CD4-positive, alpha-beta T cell treated with Interleukin-1 beta for 1 hour (primary cell): ENCODE measurements around the gene RAB5IF.
A peak's percentile ranks its signal among the peaks of the same experiment; 100 is the strongest.
"Not testable (repeated sequence)": the region's sequence is repeated elsewhere in the genome, so short reads cannot be mapped to it uniquely, and the experiment has no call there.

Experiments
- DNase-seq, 2 donors: peaks; one replicate each; pipeline ENCODE4 v3.0.0-alpha.2; 2020 to 2022

Gene RAB5IF

DNA sequence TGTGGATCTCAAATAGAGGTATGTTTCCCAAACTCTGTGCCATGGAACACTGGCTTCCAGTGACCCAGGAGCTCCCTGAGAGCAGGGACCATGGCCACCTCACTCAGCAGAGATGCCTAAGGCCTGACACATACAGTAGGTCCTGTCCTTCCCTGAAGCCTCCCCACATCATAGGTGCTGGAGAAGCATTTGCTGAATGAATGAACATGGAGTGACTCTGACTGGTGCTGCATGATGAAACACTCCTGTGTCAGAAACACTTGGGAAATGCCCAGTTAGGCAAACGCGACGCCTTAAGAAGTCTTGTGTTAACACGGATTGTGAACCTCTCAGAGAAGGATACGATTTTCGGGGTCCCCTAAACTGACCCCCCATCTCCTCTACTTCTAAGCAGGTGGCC, 26.1 kb downstream of the RAB5IF start:
- DNase-seq: no peak

DNA sequence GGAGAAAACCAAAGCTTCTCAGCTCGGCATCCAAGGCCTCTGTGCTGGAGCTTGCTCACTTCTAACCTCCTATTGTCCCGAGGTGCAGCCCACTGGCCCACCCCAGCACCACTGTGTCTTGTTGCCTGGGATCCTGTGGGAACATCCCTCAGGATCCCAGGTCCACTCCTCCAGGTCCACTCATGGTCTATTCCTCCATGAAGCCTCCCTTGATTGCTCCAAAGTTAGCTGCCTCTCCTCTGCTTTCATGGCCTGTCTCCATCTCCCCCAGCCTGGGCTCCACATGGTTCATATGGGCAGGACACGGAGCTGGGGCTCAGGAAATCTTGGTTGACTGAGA, 26.5 kb downstream of the RAB5IF start:
- no peak for DNase-seq

DNA sequence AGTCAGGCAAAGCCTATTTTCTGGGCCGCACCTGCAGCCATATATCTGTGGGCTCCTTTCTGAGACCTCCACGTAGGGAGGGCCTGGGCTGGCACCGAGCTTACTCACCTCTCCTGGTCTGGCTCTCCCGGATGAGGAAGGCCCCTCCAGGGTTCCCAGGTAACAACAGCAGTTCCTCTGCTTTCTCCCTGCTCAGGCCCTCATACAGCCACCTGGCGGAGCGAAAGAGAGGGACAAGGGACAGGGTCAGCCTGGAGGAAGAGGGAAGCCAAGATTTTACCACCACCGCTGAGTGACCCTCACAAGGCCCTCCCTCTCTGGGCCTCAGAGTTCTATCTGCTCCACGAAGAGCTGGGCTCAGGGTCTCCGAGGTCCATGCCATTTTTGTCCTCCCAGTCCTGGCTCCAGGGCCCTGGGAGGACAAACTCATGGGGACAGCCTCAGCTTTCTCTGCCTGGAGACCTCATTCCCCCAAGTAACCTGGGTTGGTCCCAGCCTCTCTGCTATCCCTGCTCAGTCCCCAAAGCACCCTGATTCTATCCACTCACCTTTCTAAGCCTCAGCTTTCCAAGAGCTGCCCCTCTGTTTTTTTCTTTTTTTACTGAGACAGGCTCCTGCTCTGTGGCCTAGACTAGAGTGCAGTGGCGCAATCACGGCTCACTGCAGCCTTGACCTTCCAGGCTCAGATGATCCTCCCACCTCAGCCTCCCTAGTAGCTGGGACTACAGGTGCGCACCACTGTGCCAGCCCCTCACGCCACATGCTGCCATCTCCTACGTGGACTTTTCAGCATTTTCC, 27.1 kb downstream of the RAB5IF start:
- no peak for DNase-seq

DNA sequence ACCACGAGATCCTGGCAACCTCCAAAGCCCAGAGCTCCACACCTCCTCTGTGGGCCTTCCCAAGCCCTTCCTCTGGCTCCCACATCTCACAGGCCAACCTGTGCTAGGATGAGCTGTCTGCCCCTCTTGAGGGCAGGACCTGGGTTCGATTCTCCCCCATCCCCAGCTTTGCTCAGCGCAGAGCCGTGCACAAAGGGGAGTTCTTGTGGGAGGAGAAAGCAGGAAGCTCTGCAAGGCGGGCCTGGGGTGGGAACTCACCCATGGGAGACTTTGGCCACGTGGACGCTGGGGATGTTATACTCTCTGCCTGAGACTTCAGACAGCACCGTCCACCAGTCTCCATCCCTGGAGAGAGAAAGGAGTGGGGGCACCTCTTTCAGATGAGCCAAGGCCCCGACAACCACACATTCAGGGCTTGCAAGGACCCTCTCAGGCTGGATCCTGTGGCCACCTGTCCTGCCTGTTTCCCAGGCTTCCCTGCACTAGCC, 27.8 kb downstream of the RAB5IF start:
- DNase-seq: no peak

DNA sequence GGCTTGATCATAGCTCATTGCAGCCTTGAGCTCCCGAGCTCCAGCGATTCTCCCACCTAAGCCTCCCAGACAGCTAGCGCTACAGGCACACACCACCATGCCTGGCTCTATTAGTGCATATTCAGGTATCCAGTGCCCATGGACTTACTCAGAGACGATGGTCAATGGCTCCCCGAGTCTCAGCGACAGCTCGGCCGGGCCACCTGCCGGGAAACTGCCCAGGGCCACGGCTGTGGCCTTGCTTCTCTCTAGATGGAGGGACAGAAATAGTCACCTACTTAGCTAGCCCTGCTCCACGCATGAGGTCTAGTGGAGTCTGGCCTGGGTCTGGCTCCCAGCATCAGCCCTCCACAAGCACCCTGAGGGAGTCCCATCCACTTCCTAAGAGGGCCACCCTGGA, 28.8 kb downstream of the RAB5IF start:
- DNase-seq: no peak

DNA sequence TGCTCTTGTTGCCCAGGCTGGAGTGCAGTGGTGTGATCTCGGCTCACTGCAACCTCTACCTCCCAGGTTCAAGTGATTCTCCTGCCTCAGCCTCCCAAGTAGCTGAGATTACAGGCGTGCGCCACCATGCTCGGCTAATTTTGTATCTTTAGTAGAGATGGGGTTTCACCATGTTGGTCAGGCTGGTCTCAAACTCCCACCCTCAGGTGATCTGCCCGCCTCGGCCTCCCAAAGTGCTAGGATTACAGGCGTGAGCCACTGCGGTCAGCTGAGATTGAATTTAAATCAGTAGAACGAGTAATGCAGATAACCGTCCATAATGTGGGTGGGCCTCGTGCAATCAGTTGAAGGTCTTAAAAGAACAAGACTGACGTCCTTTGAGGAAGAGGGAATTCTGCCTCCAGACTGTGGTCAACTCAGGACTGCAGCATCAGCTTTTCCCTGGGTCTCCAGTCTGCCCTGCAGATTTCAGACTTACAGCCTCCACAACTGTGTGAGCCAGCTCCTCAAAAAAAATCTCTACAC, 33.4 kb downstream of the RAB5IF start:
- DNase-seq: not testable (repeated sequence)

DNA sequence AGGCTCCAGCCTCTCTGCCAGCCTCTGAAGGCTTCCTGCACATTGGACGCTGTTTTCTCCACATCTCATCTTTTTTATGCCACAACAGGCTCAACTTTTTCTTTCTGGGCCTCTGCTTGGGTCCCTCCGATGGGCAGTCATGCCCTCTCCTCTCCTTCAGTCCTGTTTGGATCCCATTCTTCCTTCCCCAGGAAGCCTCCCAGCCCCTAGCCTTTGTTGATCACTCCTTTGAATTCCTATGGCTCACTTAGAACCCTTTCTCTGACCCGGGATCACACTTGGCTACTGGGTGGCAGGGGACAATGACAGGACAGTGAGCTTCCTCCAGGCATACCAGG, 35.9 kb downstream of the RAB5IF start:
- no peak for DNase-seq

DNA sequence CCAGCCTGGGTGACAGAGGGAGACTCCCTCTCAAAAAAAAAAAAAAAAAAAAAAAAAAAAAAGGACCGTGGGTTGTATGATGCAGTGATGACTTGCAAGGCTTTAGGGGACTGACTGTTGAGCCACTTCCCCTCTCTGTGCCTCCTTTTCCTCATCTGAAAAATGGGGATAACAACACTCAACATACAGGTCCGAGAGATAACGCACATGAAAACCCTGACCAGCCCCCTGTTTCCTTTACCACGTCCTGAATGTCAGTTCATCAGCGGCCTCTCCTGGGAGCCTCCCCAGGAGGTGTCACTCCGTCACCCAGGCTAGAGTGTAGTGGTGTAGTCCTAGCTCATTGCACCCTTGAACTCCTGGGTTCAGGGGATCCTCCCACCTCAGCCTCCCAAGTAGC, 36.6 kb downstream of the RAB5IF start:
- DNase-seq: no peak

DNA sequence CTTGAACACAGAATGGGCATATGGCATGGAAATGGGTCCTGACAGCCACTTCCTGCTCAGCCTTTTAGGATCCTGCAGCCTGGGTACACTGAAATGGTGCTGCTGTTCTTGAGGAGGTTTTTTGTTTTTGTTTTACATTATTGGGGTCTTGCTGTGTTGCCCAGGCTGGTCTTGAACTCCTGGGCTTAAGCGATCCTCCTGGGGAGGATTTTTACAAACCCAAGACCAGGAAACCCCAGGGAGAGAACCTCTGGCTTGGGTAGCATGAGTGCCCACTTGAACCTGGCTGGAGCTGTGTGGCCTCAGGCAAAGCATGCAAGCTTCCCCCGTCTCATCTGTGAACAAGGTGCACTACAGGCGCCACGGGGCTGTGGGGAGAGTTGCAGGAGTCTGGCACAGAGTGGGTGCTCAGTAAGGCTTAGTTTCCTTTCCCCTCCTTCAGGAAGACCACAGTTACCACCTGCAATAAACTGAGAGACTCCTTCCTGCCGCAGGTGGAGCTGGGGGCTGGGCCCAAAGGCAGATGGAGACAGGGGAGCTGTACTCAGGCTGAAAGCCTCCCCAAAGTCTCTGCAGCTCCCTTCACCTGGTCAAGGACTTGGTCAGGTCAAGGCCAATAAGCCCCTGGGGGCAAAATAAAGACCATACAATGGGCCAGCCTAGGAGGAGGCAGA, 38.6 kb downstream of the RAB5IF start:
- DNase-seq: peak; percentile 42 to 64

DNA sequence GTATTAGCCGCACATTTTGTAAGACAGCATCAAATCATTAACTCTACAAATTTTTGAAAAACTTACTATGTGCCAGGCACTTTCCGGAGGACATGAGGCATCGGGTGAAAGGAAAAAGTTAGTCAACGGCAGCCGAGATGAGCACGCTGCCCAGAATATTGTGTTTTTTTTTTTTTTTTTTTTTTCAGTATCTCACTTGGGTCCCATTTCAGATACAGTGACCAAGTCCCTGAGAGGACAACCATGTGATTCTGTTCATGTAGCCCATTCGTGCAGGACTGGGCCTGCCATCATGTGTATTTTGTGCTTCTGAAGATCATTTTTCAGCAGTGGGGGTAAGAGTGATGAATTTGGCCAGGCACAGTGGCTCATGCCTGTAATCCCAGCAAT, 39.1 kb downstream of the RAB5IF start:
- peak in 1 of 2 donors; percentile 20 for DNase-seq

DNA sequence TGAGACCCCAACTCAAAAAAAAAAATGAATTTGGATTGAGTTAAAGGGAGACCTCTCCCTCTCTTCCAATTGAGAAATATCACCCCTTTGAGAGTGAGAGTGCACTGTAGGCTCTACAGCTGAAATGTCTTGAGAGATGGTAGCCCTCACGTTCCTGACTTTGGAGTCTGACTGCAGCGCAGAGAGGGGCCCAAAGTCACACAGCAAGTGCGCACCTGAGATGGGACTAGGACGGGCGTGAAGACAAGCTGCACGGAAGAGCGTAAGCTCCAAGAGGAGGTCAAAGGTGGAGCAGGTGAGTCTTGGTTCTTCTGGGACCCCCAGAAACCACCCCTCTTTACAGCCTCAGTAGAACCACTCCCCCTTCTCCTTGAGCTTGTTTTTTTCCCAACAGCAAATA, 39.8 kb downstream of the RAB5IF start:
- no peak for DNase-seq

DNA sequence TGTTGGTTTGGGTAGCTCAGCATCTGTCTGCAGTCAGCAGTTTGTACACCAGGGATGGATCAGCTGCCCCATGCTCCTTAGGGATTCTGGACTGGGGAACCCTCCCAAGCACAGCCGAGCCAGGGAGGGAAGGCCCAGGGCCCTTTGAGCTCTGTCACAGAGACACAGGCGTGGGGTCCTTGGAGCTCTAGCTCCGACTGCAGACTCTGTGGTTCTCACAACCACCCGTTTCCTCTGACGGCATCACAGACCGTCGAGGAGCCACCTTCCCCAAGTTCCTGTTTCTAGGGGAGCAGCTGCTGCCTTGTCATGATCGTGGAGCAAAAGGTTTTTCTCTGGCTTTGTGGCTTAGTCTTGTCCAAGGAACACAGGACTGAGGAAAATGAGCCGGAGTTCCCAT, 40.4 kb downstream of the RAB5IF start, which contains the start of gene SLA2:
Gene SLA2 (minus strand): TSS at position 199 of the 400 bp plus-strand sequence. CDS start 4,861 bp downstream, outside the sequence.
- peak; percentile 65 to 72 for DNase-seq

DNA sequence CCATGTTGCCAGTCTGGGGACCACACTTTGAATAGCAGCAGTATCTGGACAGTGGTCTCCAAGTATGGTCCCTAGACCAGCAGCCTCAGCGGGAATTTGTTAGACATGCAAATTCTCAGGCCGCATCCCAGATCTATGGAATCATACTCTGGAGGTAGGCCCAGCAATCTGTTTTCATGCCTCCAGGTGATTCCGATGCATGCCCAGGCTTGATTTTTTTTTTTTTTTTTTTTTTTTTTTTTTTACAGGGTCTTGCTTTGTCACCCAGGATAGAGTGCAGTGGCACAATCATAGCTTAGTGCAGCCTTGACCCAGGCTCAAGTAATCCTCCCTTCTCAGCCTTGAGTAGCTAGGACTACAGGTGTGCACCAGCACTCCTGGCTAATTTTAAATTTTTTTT, 41.1 kb downstream of the RAB5IF start:
- no peak for DNase-seq

DNA sequence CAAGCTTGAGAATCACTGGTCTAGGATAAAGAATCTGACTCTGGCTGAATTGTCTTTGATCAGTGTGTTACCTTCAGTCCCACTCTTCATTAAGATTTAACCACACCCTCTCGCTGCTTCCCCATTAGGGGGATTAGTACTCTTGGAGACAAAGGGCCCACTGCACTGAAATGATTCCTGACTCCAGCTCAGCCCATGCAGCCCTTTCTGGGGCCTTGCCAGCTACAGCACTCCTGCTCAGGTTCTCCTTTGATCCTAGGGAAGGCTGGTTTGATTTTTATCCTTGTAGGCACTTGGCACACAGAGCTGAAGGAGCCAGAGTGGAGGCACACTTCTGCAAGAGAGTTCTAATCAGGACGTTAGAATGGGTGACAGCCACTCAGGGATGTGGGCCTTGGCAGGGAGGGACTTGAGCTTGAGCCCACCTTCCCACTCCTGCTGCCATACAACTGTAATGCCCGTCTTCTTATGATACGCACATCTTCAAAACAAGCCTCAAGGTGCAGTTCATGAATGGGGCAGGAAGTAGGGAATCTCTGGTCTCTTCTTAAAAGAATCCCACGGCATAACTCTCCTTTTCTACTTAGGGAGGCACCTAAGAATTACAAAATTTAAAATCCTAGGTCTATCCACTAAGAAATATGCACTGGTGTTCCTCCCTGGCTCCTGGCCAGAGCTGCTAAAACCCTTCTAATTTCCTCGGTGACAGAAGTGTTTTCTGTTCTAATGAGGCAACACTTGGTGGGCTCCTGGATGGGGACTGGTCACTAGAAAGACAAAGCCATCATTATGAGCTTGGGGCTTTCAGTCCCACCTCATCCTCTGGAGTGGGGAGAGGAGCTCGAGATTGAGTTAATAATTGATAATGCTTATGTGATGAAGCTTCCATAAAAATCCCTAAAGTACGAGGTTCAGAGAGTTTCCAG, 41.9 kb downstream of the RAB5IF start:
- no peak for DNase-seq

DNA sequence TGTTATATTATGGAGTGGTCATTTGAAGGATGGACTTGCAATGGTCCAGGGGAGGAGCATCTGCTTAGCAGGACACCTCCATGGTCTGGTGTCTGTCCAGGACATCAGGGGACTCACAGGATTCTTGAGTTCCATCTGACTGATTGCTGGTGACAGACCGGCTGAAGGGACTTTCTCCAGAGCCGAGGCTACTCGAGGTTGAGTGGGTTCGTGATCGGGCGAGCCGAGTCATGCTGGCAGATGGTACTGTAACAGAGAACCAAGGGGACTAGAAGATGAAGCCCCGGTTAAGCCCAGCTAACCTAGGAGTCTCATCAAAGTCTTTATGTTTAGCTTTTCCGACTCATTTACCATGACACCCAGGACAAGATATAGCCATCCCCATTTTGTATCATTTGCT, 47.9 kb downstream of the RAB5IF start:
- DNase-seq: no peak

DNA sequence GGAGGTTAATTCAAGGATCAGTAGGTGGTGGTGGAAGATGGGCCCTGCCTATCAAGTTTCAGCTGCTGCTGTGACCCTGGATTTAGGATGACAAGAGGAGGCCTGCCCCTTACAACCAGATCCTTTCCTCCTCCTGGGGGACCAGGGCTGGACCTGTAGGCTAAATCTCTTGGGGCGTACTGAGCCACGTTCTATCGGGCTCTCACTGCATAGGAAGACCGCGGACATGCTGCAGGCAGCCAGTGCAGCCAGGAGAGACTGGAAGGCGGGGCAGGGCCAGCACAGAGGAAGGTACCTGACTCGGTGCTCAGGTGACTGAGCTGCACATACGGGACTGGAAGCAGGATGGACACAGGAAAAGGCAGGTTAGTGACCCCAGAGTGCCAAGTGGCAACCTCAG, 48.9 kb downstream of the RAB5IF start:
- DNase-seq: no peak

DNA sequence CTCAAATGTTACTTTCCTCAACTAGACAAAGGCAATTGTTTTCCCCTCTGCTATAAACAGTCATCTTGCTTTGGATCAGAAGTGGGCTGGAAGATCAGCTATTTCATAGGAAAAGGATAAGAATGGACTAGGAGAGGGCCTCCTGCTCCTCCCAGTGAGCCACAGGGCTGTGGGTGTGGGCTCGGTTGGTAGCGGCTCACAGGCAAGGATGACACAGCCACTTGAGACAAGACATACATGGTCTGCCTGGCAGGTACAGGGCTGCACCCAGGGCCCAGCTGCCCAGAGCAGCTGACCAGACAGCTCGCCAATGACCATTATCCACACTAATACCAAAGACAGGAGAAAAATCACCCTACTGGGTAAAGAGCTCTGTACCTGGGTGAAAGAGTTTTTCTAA, 49.4 kb downstream of the RAB5IF start:
- no peak for DNase-seq

DNA sequence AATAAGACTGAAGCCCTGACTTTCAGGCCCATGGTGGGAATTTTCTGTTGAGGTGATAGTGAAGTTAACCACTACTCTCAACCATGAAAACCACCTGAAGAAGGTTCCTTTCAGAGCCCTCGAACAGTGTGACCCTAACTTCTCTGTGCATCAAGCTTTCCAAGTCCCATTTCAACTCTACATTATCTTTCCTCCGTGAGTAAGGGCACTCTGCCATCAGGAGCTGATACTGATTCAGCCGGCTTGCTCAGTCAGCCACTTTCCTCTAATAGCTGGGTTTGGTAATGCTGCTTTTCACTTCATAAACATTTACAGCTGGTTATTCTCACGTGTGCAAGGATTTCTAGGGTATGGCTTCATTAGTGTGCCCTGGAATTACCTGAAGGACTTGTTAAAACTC, 51.2 kb downstream of the RAB5IF start:
- DNase-seq: no peak

DNA sequence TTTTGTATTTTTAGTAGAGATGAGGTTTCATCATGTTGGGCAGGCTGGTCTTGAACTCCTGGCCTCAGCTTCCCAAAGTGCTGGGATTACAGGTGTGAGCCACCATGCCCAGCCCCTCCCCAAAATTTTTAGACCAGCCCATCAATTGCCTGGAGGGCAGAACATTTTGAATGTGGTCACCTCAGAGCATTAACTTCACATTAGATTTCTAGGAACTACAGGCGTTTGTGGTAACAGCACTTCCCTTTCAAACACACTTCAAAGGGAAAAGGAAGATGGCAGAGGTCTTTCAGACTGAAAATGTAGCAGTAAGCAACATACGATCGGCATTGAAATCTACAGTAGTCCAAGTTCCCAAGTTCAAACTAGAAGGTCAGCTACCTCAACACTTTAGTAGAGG, 52.7 kb downstream of the RAB5IF start:
- peak in 1 of 2 donors; percentile 45 for DNase-seq
